ENCODE results near the gene EPYC. TPM values are rescaled to one million over a fixed set of nuclear protein-coding genes. Genes with fewer than 3 reads are reported as not detected.

The EPYC gene
- polyA plus RNA-seq, 1 experiment: not detected

- H3K36me3 ChIP-seq (ENCODE audit: control insufficient read depth, insufficient read depth, low read length): no peaks in the 10 kb centered on the region
- DNase-seq (ENCODE audit: low read depth): no peak
- TF ChIP-seq CTCF (IDR thresholded peaks at IDR 0.05; ENCODE audit: insufficient read depth, low read depth, low read length): no peak
- POLR2A ChIA-PET: no interaction called here
- no peaks in the 10 kb centered on the region for H3K27me3 ChIP-seq (ENCODE audit: control insufficient read depth, insufficient read depth, low read length)
- CTCF ChIA-PET: interaction anchor here (0.8 to 1.5 kb wide), 2 partner anchors 16 to 68 kb away, joined by 3 to 5 read pairs; no protein-coding TSS in a partner anchor
- no peak overlapping the region for H3K4me3 ChIP-seq (ENCODE audit: low read depth, low read length)
These were observed 35.5 kb upstream of the EPYC start for GRCh38 chr12:91040096-91040755.

GRCh38 chr12:91037276-91037675, 32.5 kb upstream of the EPYC start:
- POLR2A ChIA-PET: no interaction called here
- H3K27me3 ChIP-seq (ENCODE audit: control insufficient read depth, insufficient read depth, low read length): no peaks in the 10 kb centered on the region
- DNase-seq (ENCODE audit: low read depth): peak; percentile 81
- TF ChIP-seq CTCF (IDR thresholded peaks at IDR 0.05; ENCODE audit: insufficient read depth, low read depth, low read length): no peak
- no peaks in the 10 kb centered on the region for H3K36me3 ChIP-seq (ENCODE audit: control insufficient read depth, insufficient read depth, low read length)
- CTCF ChIA-PET: no interaction called here
- H3K4me3 ChIP-seq (ENCODE audit: low read depth, low read length): no peak overlapping the region

GRCh38 chr12:91033251-91033650, 28.5 kb upstream of the EPYC start:
- CTCF ChIA-PET: no interaction called here
- no peaks in the 10 kb centered on the region for H3K36me3 ChIP-seq (ENCODE audit: control insufficient read depth, insufficient read depth, low read length)
- TF ChIP-seq CTCF (IDR thresholded peaks at IDR 0.05; ENCODE audit: insufficient read depth, low read depth, low read length): no peak
- no peak overlapping the region for H3K4me3 ChIP-seq (ENCODE audit: low read depth, low read length)
- H3K27me3 ChIP-seq (ENCODE audit: control insufficient read depth, insufficient read depth, low read length): no peaks in the 10 kb centered on the region
- POLR2A ChIA-PET: no interaction called here
- DNase-seq (ENCODE audit: low read depth): no peak

GRCh38 chr12:91023326-91024004, 18.7 kb upstream of the EPYC start:
- TF ChIP-seq CTCF (IDR thresholded peaks at IDR 0.05; ENCODE audit: insufficient read depth, low read depth, low read length): no peak

GRCh38 chr12:91021076-91021475, 16.3 kb upstream of the EPYC start:
- no peak overlapping the region for H3K4me3 ChIP-seq (ENCODE audit: low read depth, low read length)
- TF ChIP-seq CTCF (IDR thresholded peaks at IDR 0.05; ENCODE audit: insufficient read depth, low read depth, low read length): no peak
- no peaks in the 10 kb centered on the region for H3K36me3 ChIP-seq (ENCODE audit: control insufficient read depth, insufficient read depth, low read length)
- ChIA-PET CTCF (no interaction called here), POLR2A (no interaction called here)
- H3K27me3 ChIP-seq (ENCODE audit: control insufficient read depth, insufficient read depth, low read length): no peaks in the 10 kb centered on the region
- DNase-seq (ENCODE audit: low read depth): no peak

More at GRCh38 chr12:91023326-91024004, 18.7 kb upstream of the EPYC start:
- H3K4me3 ChIP-seq (ENCODE audit: low read depth, low read length): no peak overlapping the region
- H3K36me3 ChIP-seq (ENCODE audit: control insufficient read depth, insufficient read depth, low read length): no peaks in the 10 kb centered on the region
- ChIA-PET POLR2A (interaction anchor here (0.6 to 0.7 kb wide), 2 partner anchors 9 to 154 kb away, joined by 3 to 6 read pairs; no protein-coding TSS in a partner anchor), CTCF (interaction anchor here (0.5 to 1.0 kb wide), 3 partner anchors 12 to 375 kb away, joined by 3 to 4 read pairs (median 3); no protein-coding TSS in a partner anchor)
- peak; percentile 43 for DNase-seq (ENCODE audit: low read depth)
- no peaks in the 10 kb centered on the region for H3K27me3 ChIP-seq (ENCODE audit: control insufficient read depth, insufficient read depth, low read length)
